ENCODE data around the gene DSCAML1.

DSCAML1 gene

DNA sequence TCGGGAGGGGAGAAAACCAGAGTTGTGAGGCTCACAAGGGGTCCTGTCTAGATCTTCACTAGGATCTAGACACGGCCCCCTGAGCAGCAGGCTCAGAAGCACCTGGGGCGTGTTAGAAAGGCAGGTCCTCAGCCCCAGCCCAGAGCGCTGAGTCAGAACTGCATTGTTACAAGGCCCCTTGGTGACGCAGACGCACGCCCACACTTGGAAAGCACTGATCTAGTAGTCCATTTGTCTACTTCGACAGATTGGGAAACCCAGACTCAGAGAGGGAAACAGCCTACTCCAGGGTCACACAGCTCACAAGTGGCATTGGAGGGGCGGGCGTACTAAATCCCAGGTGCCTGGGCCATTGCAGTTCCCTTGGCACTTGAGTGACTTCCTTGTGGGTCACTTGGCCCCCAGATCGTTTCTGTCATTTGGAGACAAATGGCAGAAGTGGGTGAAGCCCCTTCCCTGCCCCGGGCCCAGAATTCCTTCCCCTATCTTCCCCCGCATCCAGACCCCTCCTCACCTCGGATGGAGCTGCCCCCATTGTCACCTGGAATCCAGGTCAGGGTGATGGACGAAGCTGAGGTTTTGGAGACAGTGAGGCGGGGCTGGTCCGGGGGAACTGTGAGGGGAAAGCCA is 358.5 kb downstream of the DSCAML1 start:
- no peak for DNase-seq

GRCh38 chr11:117437791-117438130 is 359.3 kb downstream of the DSCAML1 start:
- no peak for DNase-seq

GRCh38 chr11:117437041-117437790 is 359.8 kb downstream of the DSCAML1 start:
- no peak for DNase-seq

DNA sequence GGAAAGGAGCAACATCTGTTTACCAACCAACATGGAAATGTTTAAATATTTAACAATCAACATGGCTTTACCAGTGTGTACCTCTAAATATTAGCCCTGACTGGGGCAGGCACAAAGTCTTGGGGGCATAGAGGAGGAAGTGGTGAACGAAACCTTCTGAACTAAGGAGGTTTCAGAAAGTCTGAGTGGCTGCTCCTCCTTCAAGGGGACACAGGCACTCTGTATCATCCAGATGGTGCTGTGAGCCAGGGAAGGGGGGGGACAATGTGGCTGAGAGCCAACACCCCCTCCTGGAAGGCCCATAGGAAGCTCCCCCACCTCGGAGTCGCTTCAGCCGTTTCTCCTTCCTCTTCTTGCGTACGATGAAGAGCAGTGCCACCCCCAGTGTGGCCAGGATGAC is 361.7 kb downstream of the DSCAML1 start:
- no peak for DNase-seq

DNA sequence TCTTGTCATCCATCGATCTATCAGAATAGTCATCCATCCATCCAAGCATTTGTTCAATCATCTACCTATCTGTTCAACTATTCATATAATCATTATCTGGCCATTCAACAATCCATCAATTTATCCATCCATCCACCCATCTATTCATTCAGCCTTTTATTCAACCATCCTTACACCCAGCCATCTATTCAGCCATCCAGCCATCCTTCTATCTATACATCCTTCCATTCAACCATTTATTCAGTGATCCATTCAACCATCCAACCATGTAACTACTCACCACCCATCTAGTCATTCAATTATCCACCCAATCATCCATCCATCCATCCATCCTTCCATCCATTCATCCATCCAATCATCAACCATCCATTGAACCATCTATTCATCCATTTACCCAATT is 362.5 kb downstream of the DSCAML1 start:
- no peak for DNase-seq

DNA sequence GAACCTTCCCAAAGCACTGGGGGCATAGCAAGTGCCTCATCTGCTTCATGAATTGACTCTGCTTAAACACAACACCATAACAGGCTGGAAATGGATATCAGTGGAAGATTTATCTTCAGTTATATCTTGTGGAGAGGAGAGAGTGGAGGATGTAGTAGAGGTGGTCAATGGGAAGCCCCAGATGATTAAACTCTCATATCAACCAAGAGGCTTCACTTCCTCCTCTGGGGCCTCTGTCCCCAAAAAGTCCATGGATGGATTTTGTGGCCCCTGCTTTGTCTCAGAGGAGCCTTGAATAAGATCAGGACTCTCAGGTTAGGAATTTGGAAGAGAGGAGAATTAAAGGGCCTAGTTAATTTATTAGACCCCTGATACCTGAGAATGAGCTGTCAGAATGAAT is 363.3 kb downstream of the DSCAML1 start:
- no peak for DNase-seq

- no peak for DNase-seq
These were observed 365.6 kb downstream of the DSCAML1 start for GRCh38 chr11:117431436-117431835.

DNA sequence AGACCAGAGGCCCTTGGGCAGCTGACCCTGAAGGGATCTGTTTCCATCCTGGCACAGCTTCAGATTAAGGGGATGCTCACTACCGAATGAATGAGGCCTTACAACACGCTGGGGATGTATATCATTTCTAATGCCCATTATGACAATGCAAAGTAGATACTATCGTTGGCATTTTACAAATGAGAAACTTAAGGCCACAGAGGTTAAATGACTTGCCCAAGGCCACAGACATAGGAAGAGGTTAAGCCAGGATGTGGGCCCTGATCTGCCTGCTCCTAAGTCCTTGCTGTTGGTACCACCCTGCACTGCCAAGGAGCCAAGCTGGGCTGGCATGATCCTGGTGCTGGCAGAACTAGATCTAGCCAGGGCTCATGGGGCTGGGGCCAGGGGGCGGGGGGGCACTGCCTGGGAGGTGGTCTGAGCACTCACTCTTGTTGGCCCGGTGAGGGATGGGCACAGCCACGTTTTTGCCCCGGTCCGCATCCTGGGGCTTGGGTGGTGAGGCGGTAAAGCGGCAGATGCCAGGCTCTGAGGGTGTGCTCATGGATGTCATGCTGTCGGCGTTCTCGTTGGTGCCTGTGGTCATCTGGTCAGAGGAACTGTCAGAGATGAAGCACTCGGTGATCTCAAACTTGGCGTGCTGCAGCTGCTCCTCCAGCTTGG is 366.6 kb downstream of the DSCAML1 start:
- DNase-seq = no peak

GRCh38 chr11:117428856-117429229 is 368.2 kb downstream of the DSCAML1 start:
- no peak for DNase-seq

GRCh38 chr11:117428186-117428855 is 368.7 kb downstream of the DSCAML1 start:
- no peak for DNase-seq

GRCh38 chr11:117427356-117427874 is 369.6 kb downstream of the DSCAML1 start:
- DNase-seq = no peak

- no peak for DNase-seq
These were observed 370.1 kb downstream of the DSCAML1 start for GRCh38 chr11:117426941-117427340.

GRCh38 chr11:117426297-117426685 is 370.7 kb downstream of the DSCAML1 start:
- DNase-seq = no peak

DNA sequence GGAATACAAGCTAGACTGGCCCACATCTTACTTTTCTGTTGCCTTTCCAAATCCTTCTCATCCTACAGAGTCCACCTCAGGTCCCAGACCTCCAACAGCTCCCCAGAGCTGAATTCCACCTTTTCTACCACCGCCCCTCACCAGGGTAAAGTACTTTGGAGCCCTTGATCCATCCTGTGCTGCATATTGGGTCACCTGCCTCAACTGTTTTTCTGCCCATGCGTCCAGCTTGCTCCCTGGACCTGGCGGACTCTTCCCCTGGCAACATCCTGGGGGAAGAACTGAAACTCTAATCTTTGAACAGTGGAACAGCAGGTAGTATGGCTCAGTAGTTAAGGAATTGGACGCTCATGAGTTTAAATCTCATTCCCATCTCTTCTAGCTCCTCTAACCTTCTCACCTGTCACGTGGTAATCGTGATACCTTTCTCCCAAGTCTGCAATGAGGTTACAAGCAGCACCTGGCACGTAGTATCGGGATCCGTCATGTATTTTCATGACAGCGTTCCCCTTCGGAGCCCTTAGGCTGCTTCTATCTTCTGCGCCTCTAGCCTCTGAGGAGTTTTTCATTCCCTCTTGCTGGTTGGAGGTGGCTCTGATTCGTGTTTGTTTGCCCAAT is 371.2 kb downstream of the DSCAML1 start:
- no peak for DNase-seq

- no peak for DNase-seq
These were observed 372.2 kb downstream of the DSCAML1 start for GRCh38 chr11:117424781-117425180.

DNA sequence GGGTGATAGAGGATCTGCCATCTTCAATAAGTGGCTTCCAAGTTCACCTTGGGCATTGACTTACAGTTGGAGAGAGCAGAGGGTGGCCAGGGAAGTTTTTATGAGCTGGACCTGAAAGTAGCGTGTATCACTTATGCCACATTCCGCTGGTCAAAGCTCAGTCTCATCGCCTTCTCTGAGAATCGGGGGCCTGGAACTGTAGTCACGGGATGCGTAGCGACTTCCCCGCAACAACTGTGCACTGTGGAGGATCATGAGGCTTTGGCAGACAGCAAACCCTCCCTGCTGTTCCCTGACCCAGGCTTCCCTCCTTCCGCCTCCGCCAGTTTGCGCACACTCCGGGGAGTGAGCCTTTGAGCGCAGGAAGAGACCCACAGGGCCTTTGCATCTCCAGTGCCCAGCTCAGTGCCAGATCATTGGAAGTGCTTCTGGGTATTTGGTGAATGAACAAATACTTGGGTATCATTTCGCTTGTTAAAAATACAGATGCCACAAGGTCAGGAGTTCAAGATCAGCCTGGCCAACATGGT is 373.9 kb downstream of the DSCAML1 start:
- DNase-seq = no peak

- no peak for DNase-seq
These were observed 375.5 kb downstream of the DSCAML1 start for GRCh38 chr11:117421476-117421875.

DNA sequence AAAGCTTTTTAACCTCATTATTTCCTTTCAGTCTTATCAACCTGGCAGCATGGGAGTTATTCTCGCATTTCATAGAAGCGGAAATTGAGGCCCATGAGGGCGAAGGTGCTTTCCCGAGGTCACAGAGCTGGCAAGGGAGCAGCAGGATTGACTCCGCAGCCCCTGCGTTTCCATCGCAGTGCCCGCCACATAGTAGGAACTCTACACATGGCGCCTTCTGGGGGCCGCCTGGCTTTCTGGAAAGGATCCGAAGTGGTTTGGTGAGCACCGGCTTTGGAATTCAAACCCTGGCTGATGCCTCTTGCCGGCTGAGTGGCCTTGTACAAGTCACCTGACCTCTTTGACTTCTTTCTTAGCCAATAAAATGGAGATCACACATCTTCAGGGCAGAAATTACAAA is 376.0 kb downstream of the DSCAML1 start:
- no peak for DNase-seq

DNA sequence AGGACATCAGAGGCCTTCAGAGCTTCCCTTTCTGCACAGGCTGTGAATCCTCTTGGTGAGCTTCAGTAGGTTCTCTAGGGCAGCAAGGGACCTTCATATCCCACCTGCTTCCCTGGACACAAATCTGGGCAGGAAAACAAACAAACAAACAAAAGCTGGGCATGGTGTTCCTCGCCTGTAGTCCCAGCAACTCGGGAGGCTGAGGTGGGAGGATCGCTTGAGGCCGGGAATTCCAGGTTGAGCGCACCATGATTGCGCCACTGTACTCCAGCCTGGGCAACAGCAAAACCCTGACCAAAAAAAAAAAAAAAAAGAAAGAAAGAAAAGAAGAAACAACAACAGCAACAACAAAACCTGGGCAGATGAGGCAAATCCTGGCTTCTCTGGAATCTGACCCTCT is 376.4 kb downstream of the DSCAML1 start:
- DNase-seq = no peak

- no peak for DNase-seq
These were observed 376.9 kb downstream of the DSCAML1 start for GRCh38 chr11:117420143-117420485.

DNA sequence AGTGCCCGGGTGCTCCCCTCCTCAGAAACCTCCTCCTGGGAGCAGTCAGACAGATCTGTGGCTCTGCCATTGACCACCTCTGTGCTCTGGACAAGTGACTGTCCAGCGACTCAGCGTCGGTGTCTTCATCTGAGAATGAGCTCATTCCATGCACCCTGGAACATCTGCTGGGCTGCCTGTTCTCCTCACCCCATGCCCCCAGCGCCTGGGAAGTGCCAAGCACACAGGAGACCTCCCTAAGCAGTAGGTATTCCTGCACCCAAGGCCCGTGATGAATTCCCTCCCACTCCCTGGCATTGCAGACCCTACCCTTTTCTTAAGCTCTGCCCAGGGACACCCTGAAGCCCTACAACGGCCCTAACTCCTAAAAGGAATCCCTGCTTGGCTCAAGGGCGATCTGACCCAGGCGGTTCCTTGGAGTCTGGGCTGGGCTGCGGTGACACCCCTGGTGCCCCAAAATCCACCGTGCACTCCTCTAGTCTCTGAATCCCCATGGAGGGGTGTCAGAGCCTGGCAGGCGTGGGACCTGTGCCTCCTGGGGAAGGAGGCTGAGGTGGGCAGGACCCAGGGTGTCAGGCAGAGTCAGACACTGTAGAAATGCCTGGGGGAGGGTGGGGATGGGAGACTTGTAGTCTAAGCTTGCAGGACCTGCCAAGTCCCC is 377.4 kb downstream of the DSCAML1 start:
- no peak for DNase-seq

GRCh38 chr11:117418737-117419481 is 378.1 kb downstream of the DSCAML1 start:
- DNase-seq = no peak

All from DMS153 (cell line).